Stomach (tissue), 9 donors: ENCODE results near the gene BRD7. TPM values are rescaled to one million over a fixed set of nuclear protein-coding genes. Genes with fewer than 3 reads are reported as not detected.

Experiments
- DNase-seq, 2 donors: peaks; one replicate each; pipeline versions ENCODE4 v3.0.0 to v3.0.0-alpha.2; 2013 to 2019
- H3K27ac ChIP-seq, 5 donors: fragments of 200-600 bp in 4 of 5; sonication (generic) in 4 of 5; one replicate each; pipeline ENCODE4 v1.5.1; 2013 to 2019; ENCODE audit warnings: mild to moderate bottlenecking in 1 of 5, moderate library complexity in 1 of 5
- H3K27me3 ChIP-seq, 3 donors: fragments of 200-600 bp; sonication (generic); one replicate each; pipeline ENCODE4 v1.5.1; 2017 to 2019; ENCODE audit warnings: mixed run types in 1 of 3
- H3K36me3 ChIP-seq, 4 donors: fragments of 200-600 bp; sonication (generic); 1 replicate in 3 of 4; 2 replicates in 1 of 4; pipeline ENCODE4 v1.5.1; 2016 to 2019
- H3K4me1 ChIP-seq, 4 donors: fragments of 200-600 bp; sonication (generic); one replicate each; pipeline ENCODE4 v1.5.1; 2016 to 2019
- H3K4me3 ChIP-seq, 4 donors: fragments of 200-600 bp; sonication (generic) in 3 of 4; one replicate each; pipeline ENCODE4 v1.5.1; 2016 to 2019; ENCODE audit warnings: mild to moderate bottlenecking in 1 of 4
- H3K9me3 ChIP-seq, 4 donors: fragments of 200-600 bp; sonication (generic); one replicate each; pipeline ENCODE4 v1.5.1; 2016 to 2019
- EP300 ChIP-seq: sonication (generic); formaldehyde crosslinking; IDR thresholded peaks from one replicate; pipeline ENCODE4 v1.6.1; 2017; ENCODE audit warnings: antibody characterized with exemption
- POLR2A ChIP-seq, 4 donors: fragments of 450-650 bp; IDR thresholded peaks; one replicate each; pipeline ENCODE4 v1.6.1; 2016; ENCODE audit warnings: antibody characterized with exemption in 4 of 4, control low read depth in 2 of 4, mild to moderate bottlenecking in 1 of 4, moderate library complexity in 1 of 4
- POLR2AphosphoS5 ChIP-seq, 3 donors: sonication (generic); formaldehyde crosslinking; IDR thresholded peaks; one replicate each; pipeline ENCODE4 v1.6.1; 2016; ENCODE audit warnings: antibody characterized with exemption in 3 of 3
- WGBS, 5 donors: extraction: QIAGEN DNeasy Blood & Tissue Kit in 3 of 5; methylation state at CpG; one replicate each; pipeline versions ENCODE4 v1.1.5 to v1.1.7; 2013 to 2018; 5-methylcytosine and 5-hydroxymethylcytosine counted together
- intact Hi-C: fragments of 100-400 bp; cut with DNase I; formaldehyde crosslinking; loops from one replicate; pipeline ENCODE4 v1.15.1; 2023; ENCODE audit warnings: low total_unique reads
- polyA plus RNA-seq, 3 donors: library from polyadenylated mRNA; stranded (reverse); fragments of 200-250 nt; gene quantifications; one replicate each; pipeline ENCODE4 v1.2.3, GENCODE V29; 2013
- total RNA-seq, 5 donors: library from RNA; depleted of rRNA; stranded (reverse); fragments of >200 nt; gene quantifications; one replicate each; pipeline versions ENCODE4 v1.1.0 to v1.2.3, GENCODE V29; 2014 to 2016
- TF ChIP-seq, protein P1 (sequence below), 7 experiments: fragments of 450-650 bp in 4 of 7; fragments of 200-600 bp in 3 of 7; sonication (generic) in 3 of 7; IDR thresholded peaks; one replicate each; pipeline ENCODE4 v1.5.1; 2016 to 2019; ENCODE audit warnings: antibody characterized with exemption in 7 of 7, control low read depth in 2 of 7, mild to moderate bottlenecking in 1 of 7
- donor health status: healthy with polysubstance abuse.
- donor health status: Bipolar disorder and iron deficiency.
- donor health status: healthy.

Gene BRD7
- total and polyA plus RNA-seq, 8 donors, result 9.3 to 71.8 (median 37.3) TPM

DNA sequence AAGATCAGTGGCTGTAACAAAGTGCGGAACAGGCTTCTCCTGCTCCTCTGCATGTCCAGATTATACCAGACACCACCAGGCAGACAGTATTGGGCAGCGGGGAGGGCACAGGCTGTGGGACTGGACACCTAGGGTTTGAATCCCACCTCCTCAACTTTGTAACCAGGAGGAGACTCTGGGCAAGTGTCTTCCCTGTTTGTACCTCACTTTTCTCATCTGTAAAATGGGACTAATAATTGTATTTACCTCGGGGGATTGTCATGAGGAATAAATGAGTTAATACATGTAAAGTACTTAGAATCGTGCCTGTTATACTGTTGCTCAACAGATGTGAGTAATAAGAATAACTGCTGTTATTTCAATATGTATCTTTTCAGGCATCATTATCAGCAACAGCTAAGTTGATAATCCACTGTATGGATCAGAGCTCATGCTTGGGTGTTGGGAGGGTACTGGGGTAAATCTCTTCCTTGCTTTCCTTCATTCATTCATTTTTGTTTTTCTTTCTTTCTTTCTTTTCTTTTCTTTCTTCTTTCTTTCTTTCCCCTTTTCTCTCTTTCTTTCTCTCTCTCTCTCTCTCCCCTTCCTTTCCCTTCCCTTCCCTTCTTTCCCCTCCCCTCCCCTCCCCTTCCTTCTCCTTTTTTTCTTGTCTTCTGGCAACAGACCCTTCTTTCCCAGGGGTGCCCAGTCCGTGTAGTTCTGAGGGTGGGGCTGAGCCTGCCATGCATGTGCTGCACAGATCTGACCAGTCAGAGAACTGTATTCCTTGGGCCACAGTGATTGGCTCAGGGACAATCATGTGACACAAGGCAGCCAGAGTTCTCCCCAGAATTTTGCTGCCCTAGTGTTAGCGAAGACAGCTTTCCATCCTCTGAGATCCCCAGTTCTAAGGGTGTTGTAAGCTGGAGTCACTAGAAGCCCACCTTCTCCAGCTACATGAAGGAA lies 25.3 kb upstream of the BRD7 start:
- DNase-seq, result no peak
- H3K36me3 ChIP-seq, result no peaks in the 10 kb centered on the region
- no peak overlapping the region for H3K4me3 ChIP-seq
- no peaks in the 10 kb centered on the region for H3K4me1 ChIP-seq
- no peak for TF ChIP-seq POLR2A (IDR thresholded peaks at IDR 0.05)
- intact Hi-C loops, result no loop called here
- no peak overlapping the region for H3K27ac ChIP-seq
- no peaks in the 10 kb centered on the region for H3K27me3 ChIP-seq
- WGBS, 5 donors, result 72 to 77% (median 76%) methylated on average over 6 of the region's 6 CpGs
- H3K9me3 ChIP-seq, result no peaks in the 10 kb centered on the region

DNA sequence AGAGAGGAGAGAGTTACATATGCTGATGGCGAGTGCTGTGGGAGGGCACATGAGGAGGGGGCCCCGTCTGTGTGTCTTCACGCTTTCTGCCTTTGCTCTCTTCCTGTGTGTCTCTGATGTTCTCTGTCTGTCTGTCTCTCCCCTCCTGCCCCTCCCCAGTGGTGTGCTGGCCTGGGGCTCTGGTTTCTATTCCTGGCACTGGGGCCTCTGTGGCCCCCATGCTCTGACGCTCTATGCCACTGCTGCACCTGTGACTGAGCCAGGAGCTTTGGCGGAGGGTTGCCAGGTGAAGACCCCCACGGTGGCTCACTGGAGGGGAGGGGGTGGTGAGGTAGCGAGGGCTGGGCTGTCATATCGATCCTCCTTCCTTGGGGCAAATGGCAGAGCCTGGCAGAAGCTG lies 24.6 kb upstream of the BRD7 start:
- Histone ChIP-seq H3K36me3 (no peaks in the 10 kb centered on the region), H3K27me3 (no peaks in the 10 kb centered on the region), H3K9me3 (no peaks in the 10 kb centered on the region), H3K27ac (no peak overlapping the region), H3K4me3 (no peak overlapping the region), H3K4me1 (no peaks in the 10 kb centered on the region)
- intact Hi-C loops, result no loop called here
- 61 to 70% (median 64%) methylated on average over 8 of the region's 8 CpGs for WGBS, 5 donors
- TF ChIP-seq, protein P1, sequence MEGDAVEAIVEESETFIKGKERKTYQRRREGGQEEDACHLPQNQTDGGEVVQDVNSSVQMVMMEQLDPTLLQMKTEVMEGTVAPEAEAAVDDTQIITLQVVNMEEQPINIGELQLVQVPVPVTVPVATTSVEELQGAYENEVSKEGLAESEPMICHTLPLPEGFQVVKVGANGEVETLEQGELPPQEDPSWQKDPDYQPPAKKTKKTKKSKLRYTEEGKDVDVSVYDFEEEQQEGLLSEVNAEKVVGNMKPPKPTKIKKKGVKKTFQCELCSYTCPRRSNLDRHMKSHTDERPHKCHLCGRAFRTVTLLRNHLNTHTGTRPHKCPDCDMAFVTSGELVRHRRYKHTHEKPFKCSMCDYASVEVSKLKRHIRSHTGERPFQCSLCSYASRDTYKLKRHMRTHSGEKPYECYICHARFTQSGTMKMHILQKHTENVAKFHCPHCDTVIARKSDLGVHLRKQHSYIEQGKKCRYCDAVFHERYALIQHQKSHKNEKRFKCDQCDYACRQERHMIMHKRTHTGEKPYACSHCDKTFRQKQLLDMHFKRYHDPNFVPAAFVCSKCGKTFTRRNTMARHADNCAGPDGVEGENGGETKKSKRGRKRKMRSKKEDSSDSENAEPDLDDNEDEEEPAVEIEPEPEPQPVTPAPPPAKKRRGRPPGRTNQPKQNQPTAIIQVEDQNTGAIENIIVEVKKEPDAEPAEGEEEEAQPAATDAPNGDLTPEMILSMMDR (IDR thresholded peaks at IDR 0.05), result no peak
- no peak for TF ChIP-seq POLR2AphosphoS5 (IDR thresholded peaks at IDR 0.05)
- no peak for TF ChIP-seq POLR2A (IDR thresholded peaks at IDR 0.05)
- TF ChIP-seq EP300, result no peak
- DNase-seq, result no peak

DNA sequence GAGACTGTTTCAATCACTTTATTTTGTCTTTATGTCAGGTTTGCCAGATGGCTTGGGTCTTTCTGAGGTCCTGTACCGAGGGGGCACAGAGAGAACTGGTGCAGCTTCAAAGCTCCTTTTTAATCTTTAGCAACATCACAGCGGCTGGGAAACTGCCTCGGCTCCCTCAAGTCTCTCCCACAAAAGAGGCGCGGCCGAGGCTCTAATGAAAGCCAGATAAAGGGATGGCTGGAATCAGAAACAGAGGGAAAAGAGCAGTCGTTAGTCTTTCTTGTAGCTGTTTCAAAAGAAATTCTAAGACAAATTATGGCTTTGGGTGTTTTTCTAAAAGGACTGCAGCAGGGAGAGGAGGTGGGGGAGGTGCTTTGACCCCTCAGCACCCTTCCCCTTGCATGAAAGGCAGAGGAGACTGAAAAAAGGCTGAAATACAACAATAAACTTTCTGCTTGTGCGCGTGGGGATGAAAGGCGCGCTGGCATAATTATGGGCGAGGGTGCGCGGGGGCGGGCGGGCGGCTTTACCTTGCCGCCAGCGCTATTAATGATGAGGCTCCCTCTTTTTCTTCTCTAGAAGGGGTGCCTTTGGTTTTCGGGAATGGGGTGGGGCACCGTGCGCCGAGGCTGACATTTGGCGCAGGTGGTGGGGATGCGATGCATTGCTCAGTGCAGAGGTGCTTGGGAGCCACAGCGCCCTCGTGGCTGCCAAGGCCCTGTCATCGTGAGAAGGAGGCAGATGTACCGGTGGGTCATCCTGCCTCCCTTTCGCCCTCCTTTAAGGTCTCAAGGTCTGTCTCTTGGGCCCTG lies 22.3 kb upstream of the BRD7 start:
- H3K36me3 ChIP-seq, result no peaks in the 10 kb centered on the region
- DNase-seq, result no peak
- WGBS, 5 donors, result 74 to 80% (median 76%) methylated on average over 29 to 30 of the region's 30 CpGs
- H3K27me3 ChIP-seq, result no peaks in the 10 kb centered on the region
- no peak for TF ChIP-seq POLR2AphosphoS5 (IDR thresholded peaks at IDR 0.05)
- TF ChIP-seq POLR2A (IDR thresholded peaks at IDR 0.05), result no peak
- no peak for TF ChIP-seq EP300
- TF ChIP-seq, protein P1 (IDR thresholded peaks at IDR 0.05), result no peak
- H3K9me3 ChIP-seq, result no peaks in the 10 kb centered on the region
- no peaks in the 10 kb centered on the region for H3K4me1 ChIP-seq
- intact Hi-C loops, result no loop called here
- no peak overlapping the region for H3K4me3 ChIP-seq
- H3K27ac ChIP-seq, result no peak overlapping the region

DNA sequence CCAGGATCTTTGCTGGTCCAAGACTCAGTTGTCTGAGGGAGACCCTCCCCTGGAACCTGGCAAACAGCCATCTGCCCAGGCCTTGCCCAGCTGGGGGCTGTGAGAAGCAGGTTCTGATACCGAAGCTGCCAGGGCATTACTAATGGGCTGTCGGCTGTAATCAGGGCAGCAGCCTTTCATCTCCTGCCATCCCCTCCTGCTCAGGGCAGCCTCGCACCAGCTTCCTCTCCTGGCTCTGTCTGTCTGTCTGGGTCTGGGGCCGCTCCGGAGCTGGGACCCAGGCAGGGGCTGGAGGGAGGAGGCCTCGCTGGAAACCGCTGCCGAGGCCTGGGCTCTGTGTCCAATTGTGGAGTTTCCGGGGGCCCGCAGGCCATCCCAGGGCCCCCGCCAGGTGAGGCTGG lies 21.6 kb upstream of the BRD7 start:
- H3K36me3 ChIP-seq, result no peaks in the 10 kb centered on the region
- intact Hi-C loops, result no loop called here
- 64 to 80% (median 70%) methylated on average over 8 to 11 of the region's 11 CpGs for WGBS, 5 donors

More for the DNA sequence above, 21.6 kb upstream of the BRD7 start:
- Histone ChIP-seq H3K27ac (no peak overlapping the region), H3K4me3 (no peak overlapping the region), H3K9me3 (no peaks in the 10 kb centered on the region), H3K27me3 (no peaks in the 10 kb centered on the region), H3K4me1 (no peaks in the 10 kb centered on the region)
- no peak for DNase-seq
- TF ChIP-seq POLR2A (IDR thresholded peaks at IDR 0.05) (no peak), POLR2AphosphoS5 (IDR thresholded peaks at IDR 0.05) (no peak), EP300 (no peak)
- TF ChIP-seq, protein P1 (IDR thresholded peaks at IDR 0.05), result no peak
